Measurements from ENCODE around the gene PRUNE2.

DNA sequence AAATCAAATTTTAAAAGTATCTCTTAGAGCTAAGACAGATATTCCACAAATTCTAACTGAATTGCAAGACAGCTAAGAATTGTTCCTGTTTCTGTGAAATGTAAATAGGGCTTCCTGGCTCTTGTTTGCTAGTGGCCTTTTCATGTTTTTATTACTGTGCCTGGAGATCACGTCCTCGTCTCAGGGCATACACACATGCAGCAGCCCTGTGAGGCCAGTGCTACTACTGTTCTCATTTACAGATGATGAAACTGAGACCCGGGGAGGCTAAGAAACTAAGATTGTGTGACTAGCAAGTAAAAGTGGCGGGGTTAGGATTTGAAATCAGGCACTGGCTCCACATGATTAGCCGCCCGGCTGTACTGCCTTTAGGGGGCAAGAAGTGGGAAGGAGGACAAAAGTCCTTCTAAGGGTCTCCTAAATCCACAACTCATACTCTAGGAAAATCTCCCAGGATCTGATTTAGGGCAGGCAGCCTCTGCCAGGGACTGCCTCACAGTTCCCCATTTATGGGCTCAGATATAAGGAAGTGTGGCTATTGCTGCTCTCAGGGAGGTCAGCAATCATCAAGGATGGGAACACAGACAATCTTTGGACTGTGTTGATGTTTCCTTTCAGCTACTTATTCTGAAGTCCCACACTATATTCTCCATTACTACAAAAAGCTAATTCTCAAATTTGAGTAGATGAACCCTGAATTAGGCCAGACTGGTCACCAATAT lies 7.9 kb downstream of the PRUNE2 start:
- TF ChIP-seq, protein P1, sequence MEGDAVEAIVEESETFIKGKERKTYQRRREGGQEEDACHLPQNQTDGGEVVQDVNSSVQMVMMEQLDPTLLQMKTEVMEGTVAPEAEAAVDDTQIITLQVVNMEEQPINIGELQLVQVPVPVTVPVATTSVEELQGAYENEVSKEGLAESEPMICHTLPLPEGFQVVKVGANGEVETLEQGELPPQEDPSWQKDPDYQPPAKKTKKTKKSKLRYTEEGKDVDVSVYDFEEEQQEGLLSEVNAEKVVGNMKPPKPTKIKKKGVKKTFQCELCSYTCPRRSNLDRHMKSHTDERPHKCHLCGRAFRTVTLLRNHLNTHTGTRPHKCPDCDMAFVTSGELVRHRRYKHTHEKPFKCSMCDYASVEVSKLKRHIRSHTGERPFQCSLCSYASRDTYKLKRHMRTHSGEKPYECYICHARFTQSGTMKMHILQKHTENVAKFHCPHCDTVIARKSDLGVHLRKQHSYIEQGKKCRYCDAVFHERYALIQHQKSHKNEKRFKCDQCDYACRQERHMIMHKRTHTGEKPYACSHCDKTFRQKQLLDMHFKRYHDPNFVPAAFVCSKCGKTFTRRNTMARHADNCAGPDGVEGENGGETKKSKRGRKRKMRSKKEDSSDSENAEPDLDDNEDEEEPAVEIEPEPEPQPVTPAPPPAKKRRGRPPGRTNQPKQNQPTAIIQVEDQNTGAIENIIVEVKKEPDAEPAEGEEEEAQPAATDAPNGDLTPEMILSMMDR (IDR thresholded peaks at IDR 0.05; ENCODE audit: borderline replicate concordance, extremely low read depth, low read length, poor library complexity, severe bottlenecking) = no peak
- TF ChIP-seq EZH2 (IDR thresholded peaks at IDR 0.05; ENCODE audit: borderline replicate concordance, low read depth, low read length, severe bottlenecking) = no peak
